NCI-H1930 (cell line): ENCODE results near the gene MYD88.

Experiments used
- DNase-seq, 2 experiments: peaks; one replicate each; lab custom pipeline; 2025; lab: John Stamatoyannopoulos, UW

Gene MYD88

GRCh38 chr3:38138349-38139190 lies at the start of gene MYD88:
MYD88 (plus strand) TSS chr3:38138661; CDS start chr3:38138701, 40 bp downstream.
- peak in 1 of 2 experiments; percentile 7 for DNase-seq

- no peak for DNase-seq
Observed at GRCh38 chr3:38089163-38089562, 49.3 kb upstream of the MYD88 start.

- DNase-seq: no peak
Observed at GRCh38 chr3:38090453-38090852, 48.0 kb upstream of the MYD88 start.

- no peak for DNase-seq
Observed at GRCh38 chr3:38094999-38095398, 43.5 kb upstream of the MYD88 start.

- no peak for DNase-seq
Observed at GRCh38 chr3:38095669-38096483, 42.6 kb upstream of the MYD88 start.

GRCh38 chr3:38097446-38098375 lies 40.8 kb upstream of the MYD88 start:
- no peak for DNase-seq

GRCh38 chr3:38098376-38098723 lies 40.1 kb upstream of the MYD88 start:
- no peak for DNase-seq

- no peak for DNase-seq
Observed at GRCh38 chr3:38099518-38099917, 38.9 kb upstream of the MYD88 start.

- no peak for DNase-seq
Observed at GRCh38 chr3:38100498-38100897, 38.0 kb upstream of the MYD88 start.

- no peak for DNase-seq
Observed at GRCh38 chr3:38101811-38102443, 36.5 kb upstream of the MYD88 start.

- no peak for DNase-seq
Observed at GRCh38 chr3:38102444-38102814, 36.0 kb upstream of the MYD88 start.

- DNase-seq: no peak
Observed at GRCh38 chr3:38105525-38105924, 32.9 kb upstream of the MYD88 start.

GRCh38 chr3:38107911-38108648 lies 30.4 kb upstream of the MYD88 start:
- no peak for DNase-seq

- DNase-seq: no peak
Observed at GRCh38 chr3:38108649-38109579, 29.5 kb upstream of the MYD88 start.

GRCh38 chr3:38109580-38110313 lies 28.7 kb upstream of the MYD88 start:
- no peak for DNase-seq

- no peak for DNase-seq
Observed at GRCh38 chr3:38110314-38111050, 28.0 kb upstream of the MYD88 start.

- DNase-seq: no peak
Observed at GRCh38 chr3:38111201-38111600, 27.3 kb upstream of the MYD88 start.

- DNase-seq: no peak
Observed at GRCh38 chr3:38111696-38112377, 26.6 kb upstream of the MYD88 start.
